ENCODE measurements around the gene PLCG1.

PLCG1 gene

GRCh38 chr20:41098703-41099250, 38.6 kb upstream of the PLCG1 start:
- H3K4me3 ChIP-seq (ENCODE audit: low read length), result no peak overlapping the region
- DNase-seq (ENCODE audit: low read depth), result no peak
- TF ChIP-seq CTCF (conservative IDR thresholded peaks at IDR 0.05; ENCODE audit: low read depth, low read length), result no peak

GRCh38 chr20:41100001-41100480, 37.3 kb upstream of the PLCG1 start:
- no peak for TF ChIP-seq CTCF (conservative IDR thresholded peaks at IDR 0.05; ENCODE audit: low read depth, low read length)
- no peak for DNase-seq (ENCODE audit: low read depth)
- H3K4me3 ChIP-seq (ENCODE audit: low read length), result no peak overlapping the region

- no peak for TF ChIP-seq CTCF (conservative IDR thresholded peaks at IDR 0.05; ENCODE audit: low read depth, low read length)
These were observed 35.7 kb upstream of the PLCG1 start for GRCh38 chr20:41101660-41102059.

GRCh38 chr20:41108531-41108930, 28.8 kb upstream of the PLCG1 start:
- no peak for DNase-seq (ENCODE audit: low read depth)
- no peak overlapping the region for H3K4me3 ChIP-seq (ENCODE audit: low read length)
- TF ChIP-seq CTCF (conservative IDR thresholded peaks at IDR 0.05; ENCODE audit: low read depth, low read length), result no peak

More at GRCh38 chr20:41101660-41102059, 35.7 kb upstream of the PLCG1 start:
- no peak overlapping the region for H3K4me3 ChIP-seq (ENCODE audit: low read length)
- DNase-seq (ENCODE audit: low read depth), result no peak

- no peak overlapping the region for H3K4me3 ChIP-seq (ENCODE audit: low read length)
- DNase-seq (ENCODE audit: low read depth), result no peak
- TF ChIP-seq CTCF (conservative IDR thresholded peaks at IDR 0.05; ENCODE audit: low read depth, low read length), result no peak
These were observed 27.3 kb upstream of the PLCG1 start for GRCh38 chr20:41110012-41110411.

GRCh38 chr20:41110930-41111577, 26.3 kb upstream of the PLCG1 start:
- TF ChIP-seq CTCF (conservative IDR thresholded peaks at IDR 0.05; ENCODE audit: low read depth, low read length), result no peak
- DNase-seq (ENCODE audit: low read depth), result no peak

GRCh38 chr20:41111578-41111951, 25.8 kb upstream of the PLCG1 start:
- no peak for DNase-seq (ENCODE audit: low read depth)
- TF ChIP-seq CTCF (conservative IDR thresholded peaks at IDR 0.05; ENCODE audit: low read depth, low read length), result no peak
- H3K4me3 ChIP-seq (ENCODE audit: low read length), result no peak overlapping the region

More at GRCh38 chr20:41110930-41111577, 26.3 kb upstream of the PLCG1 start:
- no peak overlapping the region for H3K4me3 ChIP-seq (ENCODE audit: low read length)

Data from retinal pigment epithelial cell (primary cell).